Mesendoderm (in vitro differentiated cells): ENCODE measurements around the gene SUV39H1.
A peak's percentile ranks its signal among the peaks of the same experiment; 100 is the strongest.

ENCODE experiments used
- DNase-seq: peaks from one replicate; pipeline ENCODE4 v3.0.0; 2013
- H2AK5ac ChIP-seq: 2 replicates; pipeline ENCODE4 v1.6.1; 2013; ENCODE audit warnings: low read length, inconsistent platforms
- H2BK120ac ChIP-seq: 2 replicates; pipeline ENCODE4 v1.6.1; 2013; ENCODE audit warnings: low read depth, mild to moderate bottlenecking, low read length, moderate library complexity, mixed read lengths
- H2BK15ac ChIP-seq: replicated peaks from 2 replicates; pipeline ENCODE4 v1.6.1; 2013; ENCODE audit warnings: low read depth, mild to moderate bottlenecking, moderate library complexity
- H2BK5ac ChIP-seq: 2 replicates; pipeline ENCODE4 v1.6.1; 2013; ENCODE audit warnings: low read length, inconsistent platforms
- H3K18ac ChIP-seq: 2 replicates; pipeline ENCODE4 v1.6.1; 2013; ENCODE audit warnings: mild to moderate bottlenecking, low read length, mixed read lengths
- H3K23ac ChIP-seq: one replicate; pipeline ENCODE4 v1.6.1; 2013; ENCODE audit warnings: low read length
- H3K27ac ChIP-seq: 2 replicates; pipeline ENCODE4 v1.5.1; 2013; ENCODE audit warnings: low read depth, mild to moderate bottlenecking, inconsistent platforms, low read length, moderate library complexity
- H3K27me3 ChIP-seq: 2 replicates; pipeline ENCODE4 v1.6.1; 2013; ENCODE audit warnings: low read length, control low read depth, mild to moderate bottlenecking, inconsistent platforms; ENCODE audit not compliant: insufficient read depth, poor library complexity
- H3K36me3 ChIP-seq: 2 replicates; pipeline ENCODE4 v1.6.1; 2013; ENCODE audit warnings: low read length, inconsistent platforms; ENCODE audit not compliant: control insufficient read depth, insufficient read depth
- H3K4ac ChIP-seq: one replicate; pipeline ENCODE4 v1.6.1; 2013; ENCODE audit warnings: low read depth, mild to moderate bottlenecking, low read length, moderate library complexity
- H3K4me1 ChIP-seq: 2 replicates; pipeline ENCODE4 v1.6.1; 2013; ENCODE audit warnings: low read depth, low read length, inconsistent platforms; ENCODE audit not compliant: control insufficient read depth
- H3K4me2 ChIP-seq: 2 replicates; pipeline ENCODE4 v1.6.1; 2013; ENCODE audit warnings: low read length
- H3K4me3 ChIP-seq: 2 replicates; pipeline ENCODE4 v1.5.1; 2013; ENCODE audit warnings: mild to moderate bottlenecking, low read length
- H3K56ac ChIP-seq: one replicate; pipeline ENCODE4 v1.6.1; 2013; ENCODE audit warnings: low read length
- H3K79me1 ChIP-seq: 2 replicates; pipeline ENCODE4 v1.6.1; 2013; ENCODE audit warnings: low read length, inconsistent platforms
- H3K79me2 ChIP-seq: 2 replicates; pipeline ENCODE4 v1.6.1; 2013; ENCODE audit warnings: mild to moderate bottlenecking, low read length; ENCODE audit not compliant: control insufficient read depth, insufficient read depth
- H3K9ac ChIP-seq: 2 replicates; pipeline ENCODE4 v1.6.1; 2013; ENCODE audit warnings: low read length, inconsistent platforms
- H4K5ac ChIP-seq: one replicate; pipeline ENCODE4 v1.6.1; 2013; ENCODE audit warnings: low read length
- H4K8ac ChIP-seq: one replicate; pipeline ENCODE4 v1.6.1; 2013; ENCODE audit warnings: low read depth, mild to moderate bottlenecking, control low read depth, low read length, moderate library complexity
- WGBS: extraction: QIAGEN DNeasy Blood & Tissue Kit; methylation state at CpG from one replicate; pipeline ENCODE4 v1.1.7; 2013; ENCODE audit warnings: low lambda C conversion rate, missing lambda C conversion rate; ENCODE audit not compliant: insufficient coverage; ENCODE audit errors: extremely low coverage; 5-methylcytosine and 5-hydroxymethylcytosine counted together

SUV39H1 gene

GRCh38 chrX:48745222-48745621 is 48.7 kb downstream of the SUV39H1 start:
- H3K9ac ChIP-seq: no peak overlapping the region
- no peak overlapping the region for H2BK15ac ChIP-seq
- no peak overlapping the region for H4K5ac ChIP-seq
- H3K4me3 ChIP-seq: no peak overlapping the region
- H3K4ac ChIP-seq: no peak overlapping the region
- no peak overlapping the region for H2AK5ac ChIP-seq
- no peak overlapping the region for H3K18ac ChIP-seq
- H3K23ac ChIP-seq: no peak overlapping the region
- H3K27ac ChIP-seq: no peak overlapping the region
- H3K36me3 ChIP-seq: no peaks in the 10 kb centered on the region
- H3K27me3 ChIP-seq: no peaks in the 10 kb centered on the region
- H4K8ac ChIP-seq: no peak overlapping the region
- H3K4me2 ChIP-seq: no peak overlapping the region
- no peaks in the 10 kb centered on the region for H3K79me2 ChIP-seq
- no peak overlapping the region for H3K56ac ChIP-seq
- DNase-seq: no peak
- no CpG with 5 or more reads among the region's 4 CpGs for WGBS
- no peaks in the 10 kb centered on the region for H3K4me1 ChIP-seq
- no peak overlapping the region for H2BK5ac ChIP-seq
- H2BK120ac ChIP-seq: no peak overlapping the region
- no peaks in the 10 kb centered on the region for H3K79me1 ChIP-seq

- Histone ChIP-seq H3K79me2 (no peaks in the 10 kb centered on the region), H2BK120ac (no peak overlapping the region), H3K9ac (no peak overlapping the region), H3K56ac (no peak overlapping the region), H3K4me2 (no peak overlapping the region), H2BK15ac (no peak overlapping the region), H4K5ac (no peak overlapping the region), H3K4ac (no peak overlapping the region), H3K27me3 (no peaks in the 10 kb centered on the region), H3K27ac (no peak overlapping the region), H4K8ac (no peak overlapping the region), H3K18ac (no peak overlapping the region), H2BK5ac (no peak overlapping the region), H3K4me3 (no peak overlapping the region), H2AK5ac (no peak overlapping the region), H3K79me1 (no peaks in the 10 kb centered on the region), H3K23ac (no peak overlapping the region), H3K4me1 (no peaks in the 10 kb centered on the region), H3K36me3 (no peaks in the 10 kb centered on the region)
- no peak for DNase-seq
- WGBS: no CpG with 5 or more reads among the region's 8 CpGs
These were observed 51.0 kb downstream of the SUV39H1 start for GRCh38 chrX:48747415-48748016.

DNA sequence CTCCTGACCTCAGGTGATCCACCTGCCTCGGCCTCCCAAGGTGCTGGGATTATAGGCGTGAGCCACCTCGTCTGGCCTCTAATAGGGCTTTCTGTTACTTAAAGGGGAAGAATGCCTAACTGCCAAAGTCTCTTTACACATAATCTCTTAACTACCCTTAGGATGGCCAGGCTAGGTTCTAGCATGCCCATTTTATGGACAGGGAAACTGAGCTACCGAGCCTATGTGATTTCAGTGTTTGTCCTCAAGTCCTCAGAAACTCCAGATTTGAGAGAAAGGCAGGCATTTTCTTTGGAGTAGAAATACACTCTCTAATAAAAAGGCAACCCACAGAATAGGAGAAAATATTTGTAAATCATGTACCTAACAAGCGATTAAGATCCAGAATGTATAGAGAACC is 52.6 kb downstream of the SUV39H1 start:
- H3K79me2 ChIP-seq: no peaks in the 10 kb centered on the region
- H3K27me3 ChIP-seq: no peaks in the 10 kb centered on the region
- no peak overlapping the region for H2BK120ac ChIP-seq
- H3K4ac ChIP-seq: no peak overlapping the region
- H3K56ac ChIP-seq: no peak overlapping the region
- no CpG with 5 or more reads among the region's 5 CpGs for WGBS
- H3K18ac ChIP-seq: no peak overlapping the region
- H2AK5ac ChIP-seq: no peak overlapping the region
- no peak overlapping the region for H2BK15ac ChIP-seq
- H4K5ac ChIP-seq: no peak overlapping the region
- H3K27ac ChIP-seq: no peak overlapping the region
- no peak overlapping the region for H3K23ac ChIP-seq
- H3K36me3 ChIP-seq: no peaks in the 10 kb centered on the region
- H3K4me1 ChIP-seq: no peaks in the 10 kb centered on the region
- H3K4me3 ChIP-seq: no peak overlapping the region
- no peak for DNase-seq
- no peak overlapping the region for H3K4me2 ChIP-seq
- H4K8ac ChIP-seq: no peak overlapping the region
- no peaks in the 10 kb centered on the region for H3K79me1 ChIP-seq
- no peak overlapping the region for H3K9ac ChIP-seq
- H2BK5ac ChIP-seq: no peak overlapping the region

GRCh38 chrX:48751343-48751742 is 54.8 kb downstream of the SUV39H1 start:
- no peaks in the 10 kb centered on the region for H3K79me1 ChIP-seq
- no peak for DNase-seq
- H3K4me3 ChIP-seq: no peak overlapping the region
- WGBS: no CpG with 5 or more reads among the region's 3 CpGs
- no peak overlapping the region for H2AK5ac ChIP-seq
- no peak overlapping the region for H2BK5ac ChIP-seq
- no peaks in the 10 kb centered on the region for H3K36me3 ChIP-seq
- H3K56ac ChIP-seq: no peak overlapping the region
- H4K8ac ChIP-seq: no peak overlapping the region
- H3K79me2 ChIP-seq: no peaks in the 10 kb centered on the region
- no peaks in the 10 kb centered on the region for H3K4me1 ChIP-seq
- H2BK120ac ChIP-seq: no peak overlapping the region
- no peak overlapping the region for H3K18ac ChIP-seq
- H3K9ac ChIP-seq: no peak overlapping the region
- H4K5ac ChIP-seq: no peak overlapping the region
- no peaks in the 10 kb centered on the region for H3K27me3 ChIP-seq
- no peak overlapping the region for H3K4ac ChIP-seq
- no peak overlapping the region for H2BK15ac ChIP-seq
- H3K27ac ChIP-seq: no peak overlapping the region
- H3K23ac ChIP-seq: no peak overlapping the region
- H3K4me2 ChIP-seq: no peak overlapping the region

DNA sequence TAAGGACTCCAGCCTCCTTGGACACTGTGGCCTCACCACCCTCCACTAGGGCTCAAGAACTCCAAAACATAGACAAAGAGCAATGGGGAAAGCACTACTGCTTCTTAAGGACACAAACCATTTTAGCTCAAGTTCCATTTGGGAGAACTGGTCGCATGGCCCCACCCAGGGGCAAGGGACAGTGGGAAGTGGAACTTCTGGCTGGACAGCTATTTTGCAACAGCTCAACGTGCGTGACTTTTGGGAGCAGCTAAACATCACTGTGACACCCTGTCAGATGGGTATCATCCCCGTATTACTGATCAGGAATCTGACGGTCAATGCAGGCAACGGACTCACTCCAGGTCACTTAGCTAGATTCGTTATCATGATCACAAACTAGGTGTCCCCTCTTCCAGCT is 56.0 kb downstream of the SUV39H1 start:
- H4K8ac ChIP-seq: no peak overlapping the region
- H3K56ac ChIP-seq: no peak overlapping the region
- H3K18ac ChIP-seq: no peak overlapping the region
- H2AK5ac ChIP-seq: no peak overlapping the region
- H2BK120ac ChIP-seq: no peak overlapping the region
- no peak overlapping the region for H3K4me3 ChIP-seq
- H3K27me3 ChIP-seq: no peaks in the 10 kb centered on the region
- no peak overlapping the region for H2BK15ac ChIP-seq
- no peak overlapping the region for H3K23ac ChIP-seq
- H3K4me1 ChIP-seq: no peaks in the 10 kb centered on the region
- no peak overlapping the region for H3K4me2 ChIP-seq
- H3K79me2 ChIP-seq: no peaks in the 10 kb centered on the region
- no peak overlapping the region for H3K4ac ChIP-seq
- DNase-seq: no peak
- H4K5ac ChIP-seq: no peak overlapping the region
- no peak overlapping the region for H3K27ac ChIP-seq
- H3K9ac ChIP-seq: no peak overlapping the region
- no peaks in the 10 kb centered on the region for H3K36me3 ChIP-seq
- no peak overlapping the region for H2BK5ac ChIP-seq
- H3K79me1 ChIP-seq: no peaks in the 10 kb centered on the region
- WGBS: no CpG with 5 or more reads among the region's 7 CpGs

DNA sequence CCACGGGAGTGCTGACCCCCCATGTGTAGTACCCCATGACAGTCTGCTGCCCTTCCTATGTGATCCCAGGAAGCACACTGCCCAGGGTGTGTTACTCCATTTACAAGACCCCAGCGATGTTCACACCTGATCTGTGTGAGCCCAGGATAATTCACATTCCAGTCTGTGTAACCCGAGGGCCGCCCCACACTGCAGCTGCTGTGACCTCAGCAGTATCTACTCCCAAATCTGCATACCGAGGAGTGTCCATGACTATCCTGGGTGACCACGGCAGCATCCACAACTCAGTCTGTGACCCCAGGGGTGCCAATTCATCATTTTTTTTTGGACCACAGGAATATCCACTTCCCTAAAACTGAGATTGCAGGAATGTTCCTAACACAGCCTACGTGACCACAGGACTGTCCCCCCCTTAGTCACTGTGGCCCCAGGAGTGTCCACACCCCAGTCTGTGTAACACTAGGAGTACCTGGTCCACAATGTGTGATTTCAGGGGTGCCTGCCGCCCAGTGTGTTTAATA is 57.2 kb downstream of the SUV39H1 start:
- H3K27ac ChIP-seq: no peak overlapping the region

More for the DNA sequence above, 57.2 kb downstream of the SUV39H1 start:
- no peaks in the 10 kb centered on the region for H3K27me3 ChIP-seq
- no peak overlapping the region for H2BK15ac ChIP-seq
- no peak overlapping the region for H3K9ac ChIP-seq
- no peak overlapping the region for H2BK120ac ChIP-seq
- H3K18ac ChIP-seq: no peak overlapping the region
- H2BK5ac ChIP-seq: no peak overlapping the region
- DNase-seq: peak; percentile 36
- no peak overlapping the region for H3K4me2 ChIP-seq
- H3K4me1 ChIP-seq: no peaks in the 10 kb centered on the region
- H3K79me2 ChIP-seq: no peaks in the 10 kb centered on the region
- H3K4ac ChIP-seq: no peak overlapping the region
- no peak overlapping the region for H3K23ac ChIP-seq
- WGBS: no CpG with 5 or more reads among the region's 8 CpGs
- H4K5ac ChIP-seq: no peak overlapping the region
- H4K8ac ChIP-seq: no peak overlapping the region
- no peak overlapping the region for H2AK5ac ChIP-seq
- H3K36me3 ChIP-seq: no peaks in the 10 kb centered on the region
- no peak overlapping the region for H3K56ac ChIP-seq
- no peaks in the 10 kb centered on the region for H3K79me1 ChIP-seq
- H3K4me3 ChIP-seq: no peak overlapping the region
